ENCODE data around the gene UQCRQ. TPM values are rescaled to one million over a fixed set of nuclear protein-coding genes. Genes with fewer than 3 reads are reported as not detected.

UQCRQ gene
- total and polyA plus RNA-seq, 9 of the 15 experiments (the other 6 are each of a cell fraction or from before 2014, with no cell fraction given) = 235 to 2,421 (median 883) TPM

GRCh38 chr5:132866342-132867045 lies at the start of gene UQCRQ, which contains the start of gene GDF9 (continued):
- TF ChIP-seq ZNF318 (IDR thresholded peaks at IDR 0.05; ENCODE audit: borderline replicate concordance in 1 of 2, low read depth in 1 of 2) = no peak
- TF ChIP-seq PHB (CRISPR knock-in tag; IDR thresholded peaks at IDR 0.05) = no peak
- TF ChIP-seq NR0B1 (IDR thresholded peaks at IDR 0.05; ENCODE audit: partially characterized antibody) = no peak
- TF ChIP-seq ATF6 (CRISPR knock-in tag; IDR thresholded peaks at IDR 0.05) = no peak
- peak; percentile 79 for TF ChIP-seq NCOA1 (IDR thresholded peaks at IDR 0.05; ENCODE audit: low read depth)
- TF ChIP-seq ZFP91 (CRISPR knock-in tag; IDR thresholded peaks at IDR 0.05) = peak; percentile 66; the same call in 1 of the 2 replicates
- TF ChIP-seq FOXP1 (CRISPR knock-in tag; IDR thresholded peaks at IDR 0.05) = no peak; the same call in 1 of the 2 replicates
- peak; percentile 94 for TF ChIP-seq RBBP5 (IDR thresholded peaks at IDR 0.05; ENCODE audit: borderline replicate concordance, insufficient read depth, low read length, poor library complexity, severe bottlenecking)
